Hepatocyte (in vitro differentiated cells): ENCODE measurements around the gene ACBD3.

Experiments
- CTCF ChIP-seq: fragments of 200-600 bp; sonication (generic); IDR thresholded peaks from 2 replicates; pipeline ENCODE4 v1.5.1; 2016; ENCODE audit warnings: antibody characterized with exemption, mild to moderate bottlenecking; ENCODE audit not compliant: poor library complexity
- EZH2 ChIP-seq: fragments of 200-600 bp; sonication (generic); IDR thresholded peaks from 2 replicates; pipeline ENCODE4 v1.6.1; 2016; ENCODE audit warnings: antibody characterized with exemption, mild to moderate bottlenecking, borderline replicate concordance
- EZH2phosphoT487 ChIP-seq: fragments of 200-600 bp; sonication (generic); IDR thresholded peaks from one replicate; pipeline ENCODE4 v1.6.1; 2018; ENCODE audit warnings: antibody characterized with exemption, mild to moderate bottlenecking, low read depth, moderate library complexity; ENCODE audit not compliant: unreplicated experiment, severe bottlenecking

GRCh38 chr1:226164154-226164553 is 22.4 kb downstream of the ACBD3 start:
- TF ChIP-seq CTCF (no peak), EZH2 (no peak), EZH2phosphoT487 (no peak)
